GM12874 (cell line): ENCODE measurements around the gene METTL1.

Experiments
- CTCF ChIP-seq: IDR thresholded peaks from 2 replicates; pipeline ENCODE4 v1.5.1; 2011; ENCODE audit warnings: low read depth, mild to moderate bottlenecking, control low read depth, low read length, moderate library complexity; ENCODE audit not compliant: insufficient read depth

The METTL1 gene

GRCh38 chr12:57725851-57726150, 46.1 kb downstream of the METTL1 start:
- TF ChIP-seq CTCF: no peak

GRCh38 chr12:57724936-57725740, 46.8 kb downstream of the METTL1 start:
- TF ChIP-seq CTCF: no peak

- TF ChIP-seq CTCF: no peak
These were observed 47.6 kb downstream of the METTL1 start for GRCh38 chr12:57724003-57724935.

- no peak for TF ChIP-seq CTCF
These were observed 48.3 kb downstream of the METTL1 start for GRCh38 chr12:57723630-57723962.

GRCh38 chr12:57722716-57723629, 48.9 kb downstream of the METTL1 start:
- TF ChIP-seq CTCF: no peak

- TF ChIP-seq CTCF: no peak
These were observed 51.0 kb downstream of the METTL1 start for GRCh38 chr12:57720606-57721595.
